Measurements from ENCODE around the gene HSPA12A. TPM values are rescaled to one million over a fixed set of nuclear protein-coding genes. Genes with fewer than 3 reads are reported as not detected.

Gene HSPA12A
- total and polyA plus RNA-seq, 2 of the 13 experiments (the other 11 are each of a cell fraction or from before 2014, with no cell fraction given), result 6.4 to 13.6 TPM

GRCh38 chr10:116769368-116769767 lies 27.0 kb upstream of the HSPA12A start:
- H3K4me1 ChIP-seq (ENCODE audit: insufficient read depth, low read length), result peaks cover 75% of the 10 kb centered on the region
- BruUV-seq (replicated peaks), result no TSS peak
- TF ChIP-seq ZNF33A (CRISPR knock-in tag; IDR thresholded peaks at IDR 0.05; ENCODE audit: borderline replicate concordance) (no peak), ZNF792 (CRISPR knock-in tag; IDR thresholded peaks at IDR 0.05) (no peak), ZBTB7A (CRISPR knock-in tag; IDR thresholded peaks at IDR 0.05) (no peak), U2AF2 (IDR thresholded peaks at IDR 0.05; ENCODE audit: low read depth, low read length) (no peak), ZNF121 (CRISPR knock-in tag; IDR thresholded peaks at IDR 0.05) (no peak), ZNF260 (CRISPR knock-in tag; IDR thresholded peaks at IDR 0.05; ENCODE audit: borderline replicate concordance, low read depth) (no peak), ZNF878 (CRISPR knock-in tag; IDR thresholded peaks at IDR 0.05) (no peak), ZNF10 (CRISPR knock-in tag; IDR thresholded peaks at IDR 0.05; ENCODE audit: borderline replicate concordance, low read depth) (no peak), NR2C2 (CRISPR knock-in tag; IDR thresholded peaks at IDR 0.05; ENCODE audit: borderline replicate concordance) (no peak)
- TF ChIP-seq, protein P1, sequence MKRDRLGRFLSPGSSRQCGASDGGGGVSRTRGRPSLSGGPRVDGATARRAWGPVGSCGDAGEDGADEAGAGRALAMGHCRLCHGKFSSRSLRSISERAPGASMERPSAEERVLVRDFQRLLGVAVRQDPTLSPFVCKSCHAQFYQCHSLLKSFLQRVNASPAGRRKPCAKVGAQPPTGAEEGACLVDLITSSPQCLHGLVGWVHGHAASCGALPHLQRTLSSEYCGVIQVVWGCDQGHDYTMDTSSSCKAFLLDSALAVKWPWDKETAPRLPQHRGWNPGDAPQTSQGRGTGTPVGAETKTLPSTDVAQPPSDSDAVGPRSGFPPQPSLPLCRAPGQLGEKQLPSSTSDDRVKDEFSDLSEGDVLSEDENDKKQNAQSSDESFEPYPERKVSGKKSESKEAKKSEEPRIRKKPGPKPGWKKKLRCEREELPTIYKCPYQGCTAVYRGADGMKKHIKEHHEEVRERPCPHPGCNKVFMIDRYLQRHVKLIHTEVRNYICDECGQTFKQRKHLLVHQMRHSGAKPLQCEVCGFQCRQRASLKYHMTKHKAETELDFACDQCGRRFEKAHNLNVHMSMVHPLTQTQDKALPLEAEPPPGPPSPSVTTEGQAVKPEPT (CRISPR knock-in tag; IDR thresholded peaks at IDR 0.05; ENCODE audit: low read depth), result no peak
- TF ChIP-seq, protein P2, sequence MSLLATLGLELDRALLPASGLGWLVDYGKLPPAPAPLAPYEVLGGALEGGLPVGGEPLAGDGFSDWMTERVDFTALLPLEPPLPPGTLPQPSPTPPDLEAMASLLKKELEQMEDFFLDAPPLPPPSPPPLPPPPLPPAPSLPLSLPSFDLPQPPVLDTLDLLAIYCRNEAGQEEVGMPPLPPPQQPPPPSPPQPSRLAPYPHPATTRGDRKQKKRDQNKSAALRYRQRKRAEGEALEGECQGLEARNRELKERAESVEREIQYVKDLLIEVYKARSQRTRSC (CRISPR knock-in tag; IDR thresholded peaks at IDR 0.05; ENCODE audit: low read depth), result no peak
- CTCF ChIA-PET (ENCODE audit: low intra/inter-chr PET ratio, low total read pairs), result no interaction called here
- no peaks in the 10 kb centered on the region for H4K20me1 ChIP-seq (ENCODE audit: insufficient read depth, low read length)
- peaks cover 0 to 2% of the 10 kb centered on the region in 2 experiments; a peak in 2 of 5 replicates for H3K27me3 ChIP-seq (ENCODE audit: control insufficient read depth in 1 of 2, insufficient read depth in 2 of 2, low read length in 2 of 2)
- in situ Hi-C loops (cut with HindIII; ENCODE audit: extremely low pct_ligation_motif_present, low pct_unique_long_range_greater_than_20kb), result no loop called here
- WGBS (ENCODE audit: low lambda C conversion rate), result 69% methylated on average over 7 of the region's 7 CpGs
- ATAC-seq, result no peak
- no peak overlapping the region for H3K4me2 ChIP-seq (ENCODE audit: low read depth, low read length)
- no peaks in the 10 kb centered on the region for H3K36me3 ChIP-seq (replicated peaks in 1 of 2; ENCODE audit: control insufficient read depth in 1 of 2, insufficient read depth in 2 of 2, low read length in 2 of 2)
- no peak overlapping the region for H3K9ac ChIP-seq (ENCODE audit: insufficient read depth, low read depth, low read length)
- DNase-seq (ENCODE audit: low spot score), result no peak
- H3K79me2 ChIP-seq (ENCODE audit: insufficient read depth, low read length), result no peaks in the 10 kb centered on the region
- intact Hi-C loops (cut with micrococcal nuclease; ENCODE audit: unreplicated experiment), result no loop called here
- H3K4me3 ChIP-seq (replicated peaks in 1 of 3; ENCODE audit: insufficient read depth in 1 of 3, low read depth in 2 of 3, low read length in 3 of 3), result no peak overlapping the region
- peaks cover 4% of the 10 kb centered on the region for H3K9me3 ChIP-seq (ENCODE audit: low read length)
- FAIRE-seq, result no peak
- no peak overlapping the region for H3K27ac ChIP-seq (ENCODE audit: extremely low read length, insufficient read depth, low read length)
- H2AFZ ChIP-seq (ENCODE audit: low read length), result no peak overlapping the region
- POLR2A ChIA-PET, result interaction anchor here (1.3 kb wide), 1 partner anchor 21 kb away, joined by 3 read pairs; no protein-coding TSS in a partner anchor
